ENCODE data around the gene HOXD11. TPM values are rescaled to one million over a fixed set of nuclear protein-coding genes. Genes with fewer than 3 reads are reported as not detected.

HOXD11 gene
- total RNA-seq, 1 donor from 2014 or later, result not detected

GRCh38 chr2:176146101-176146500, 39.0 kb downstream of the HOXD11 start:
- Mint-ChIP-seq H3K36me3 (ENCODE audit: low read depth) (no peaks in the 10 kb centered on the region), H3K4me1 (ENCODE audit: low read depth) (no peaks in the 10 kb centered on the region), H3K9me3 (ENCODE audit: low read depth) (no peaks in the 10 kb centered on the region), H3K27me3 (ENCODE audit: low read depth) (peaks cover 92% of the 10 kb centered on the region), H3K4me3 (ENCODE audit: unreplicated experiment) (no peak overlapping the region), H3K27ac (ENCODE audit: unreplicated experiment) (no peak overlapping the region)
- no peak for TF ChIP-seq CTCF (IDR thresholded peaks at IDR 0.05)
- no peak for DNase-seq (ENCODE audit: low spot score)

- no peaks in the 10 kb centered on the region for H3K9me3 Mint-ChIP-seq (ENCODE audit: low read depth)
Measured at GRCh38 chr2:176146645-176147044, 39.6 kb downstream of the HOXD11 start.

GRCh38 chr2:176147210-176147799, 40.2 kb downstream of the HOXD11 start:
- TF ChIP-seq CTCF (IDR thresholded peaks at IDR 0.05), result no peak
- no peaks in the 10 kb centered on the region for H3K9me3 Mint-ChIP-seq (ENCODE audit: low read depth)
- DNase-seq (ENCODE audit: low spot score), result no peak
- H3K36me3 Mint-ChIP-seq (ENCODE audit: low read depth), result no peaks in the 10 kb centered on the region
- peaks cover 87% of the 10 kb centered on the region for H3K27me3 Mint-ChIP-seq (ENCODE audit: low read depth)
- H3K27ac Mint-ChIP-seq (ENCODE audit: unreplicated experiment), result no peak overlapping the region
- H3K4me3 Mint-ChIP-seq (ENCODE audit: unreplicated experiment), result no peak overlapping the region
- no peaks in the 10 kb centered on the region for H3K4me1 Mint-ChIP-seq (ENCODE audit: low read depth)

More at GRCh38 chr2:176146645-176147044, 39.6 kb downstream of the HOXD11 start:
- H3K27ac Mint-ChIP-seq (ENCODE audit: unreplicated experiment), result no peak overlapping the region
- no peak overlapping the region for H3K4me3 Mint-ChIP-seq (ENCODE audit: unreplicated experiment)
- no peak for TF ChIP-seq CTCF (IDR thresholded peaks at IDR 0.05)
- no peaks in the 10 kb centered on the region for H3K36me3 Mint-ChIP-seq (ENCODE audit: low read depth)
- H3K4me1 Mint-ChIP-seq (ENCODE audit: low read depth), result no peaks in the 10 kb centered on the region
- no peak for DNase-seq (ENCODE audit: low spot score)
- H3K27me3 Mint-ChIP-seq (ENCODE audit: low read depth), result peaks cover 91% of the 10 kb centered on the region

DNA sequence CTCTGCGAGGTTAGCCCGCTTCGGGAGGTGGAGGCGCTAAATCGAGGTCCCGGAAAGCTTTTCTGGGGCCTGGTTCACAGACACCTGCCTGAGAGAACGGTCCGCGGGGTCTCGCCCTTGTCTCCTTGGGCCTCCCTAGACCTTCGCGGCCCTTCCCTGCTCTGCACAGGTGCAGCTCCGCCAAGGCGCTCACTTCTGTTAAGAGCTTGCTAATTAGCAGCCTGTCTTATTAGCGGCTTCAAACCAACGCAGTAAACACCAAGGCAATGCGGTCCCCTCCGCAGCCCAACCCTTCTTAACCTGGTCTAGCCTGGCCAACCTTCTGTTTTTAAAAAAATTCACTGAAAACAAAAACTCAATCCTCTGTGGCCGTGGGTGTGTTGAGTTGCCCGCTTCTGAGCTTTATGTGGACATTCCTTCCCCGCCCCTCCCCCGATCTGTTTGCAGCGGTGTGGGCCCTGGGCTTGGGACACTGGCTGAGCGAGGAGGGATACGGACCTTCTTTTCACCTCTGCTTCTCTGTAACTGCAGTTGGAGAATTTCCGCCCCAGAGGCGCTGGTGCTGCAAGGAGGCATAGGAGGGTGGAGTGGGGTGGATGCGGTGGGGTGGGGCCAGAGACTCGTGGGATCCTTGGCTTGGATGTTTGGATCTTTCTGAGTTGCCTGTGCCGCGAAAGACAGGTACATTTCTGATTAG, 40.9 kb downstream of the HOXD11 start:
- Mint-ChIP-seq H3K27me3 (ENCODE audit: low read depth) (peaks cover 87% of the 10 kb centered on the region), H3K9me3 (ENCODE audit: low read depth) (no peaks in the 10 kb centered on the region), H3K4me1 (ENCODE audit: low read depth) (no peaks in the 10 kb centered on the region), H3K4me3 (ENCODE audit: unreplicated experiment) (no peak overlapping the region), H3K27ac (ENCODE audit: unreplicated experiment) (no peak overlapping the region), H3K36me3 (ENCODE audit: low read depth) (no peaks in the 10 kb centered on the region)
- DNase-seq (ENCODE audit: low spot score), result no peak
- no peak for TF ChIP-seq CTCF (IDR thresholded peaks at IDR 0.05)

GRCh38 chr2:176148751-176149421, 41.8 kb downstream of the HOXD11 start:
- no peak for TF ChIP-seq CTCF (IDR thresholded peaks at IDR 0.05)
- Mint-ChIP-seq H3K27ac (ENCODE audit: unreplicated experiment) (no peak overlapping the region), H3K4me3 (ENCODE audit: unreplicated experiment) (no peak overlapping the region), H3K27me3 (ENCODE audit: low read depth) (peaks cover 88% of the 10 kb centered on the region), H3K9me3 (ENCODE audit: low read depth) (no peaks in the 10 kb centered on the region), H3K36me3 (ENCODE audit: low read depth) (no peaks in the 10 kb centered on the region), H3K4me1 (ENCODE audit: low read depth) (no peaks in the 10 kb centered on the region)
- no peak for DNase-seq (ENCODE audit: low spot score)
